H9 (cell line): ENCODE measurements around the gene ZG16. TPM values are rescaled to one million over a fixed set of nuclear protein-coding genes. Genes with fewer than 3 reads are reported as not detected.

Experiments
- DNase-seq: peaks from one replicate; pipeline ENCODE4 v3.0.0-alpha.2; 2017
- H2AFZ ChIP-seq: one replicate; pipeline ENCODE4 v1.6.1; 2013; ENCODE audit warnings: mild to moderate bottlenecking, low read length, control low read depth, moderate library complexity
- H2AK5ac ChIP-seq: 2 replicates; pipeline ENCODE4 v1.6.1; 2013; ENCODE audit warnings: low read length, control low read depth, mixed read lengths; ENCODE audit not compliant: insufficient read length
- H2BK120ac ChIP-seq: one replicate; pipeline ENCODE4 v1.6.1; 2013; ENCODE audit warnings: low read depth, mild to moderate bottlenecking, low read length, control low read depth, inconsistent platforms; ENCODE audit not compliant: poor library complexity, severe bottlenecking
- H2BK12ac ChIP-seq: 2 replicates; pipeline ENCODE4 v1.6.1; 2013; ENCODE audit warnings: low read length, control low read depth, mixed read lengths, low read depth; ENCODE audit not compliant: insufficient read length
- H2BK15ac ChIP-seq: 2 replicates; pipeline ENCODE4 v1.6.1; 2013; ENCODE audit warnings: low read depth, low read length, control low read depth
- H2BK20ac ChIP-seq: one replicate; pipeline ENCODE4 v1.6.1; 2013; ENCODE audit warnings: low read depth, mild to moderate bottlenecking, low read length, control low read depth, inconsistent platforms; ENCODE audit not compliant: poor library complexity, severe bottlenecking
- H2BK5ac ChIP-seq: 2 replicates; pipeline ENCODE4 v1.6.1; 2013; ENCODE audit warnings: low read length, control low read depth, mixed read lengths; ENCODE audit not compliant: insufficient read length
- H3K14ac ChIP-seq: 2 replicates; pipeline ENCODE4 v1.6.1; 2013; ENCODE audit warnings: low read length, control low read depth; ENCODE audit not compliant: insufficient read depth
- H3K18ac ChIP-seq: 2 replicates; pipeline ENCODE4 v1.6.1; 2013; ENCODE audit warnings: low read depth, mild to moderate bottlenecking, mixed read lengths, low read length, control low read depth; ENCODE audit not compliant: insufficient read length
- H3K23ac ChIP-seq: 2 replicates; pipeline ENCODE4 v1.6.1; 2013; ENCODE audit warnings: low read length, control low read depth, mixed read lengths, low read depth; ENCODE audit not compliant: insufficient read length
- H3K23me2 ChIP-seq: 2 replicates; pipeline ENCODE4 v1.6.1; 2013; ENCODE audit warnings: low read depth, mild to moderate bottlenecking, mixed read lengths, low read length, control low read depth; ENCODE audit not compliant: insufficient read length, poor library complexity, severe bottlenecking
- H3K27ac ChIP-seq: 2 replicates; pipeline ENCODE4 v1.5.1; 2013; ENCODE audit warnings: low read length, control low read depth, mixed read lengths, low read depth; ENCODE audit not compliant: insufficient read length
- H3K27me3 ChIP-seq: 2 replicates; pipeline ENCODE4 v1.6.1; 2013; ENCODE audit warnings: low read length, control low read depth, inconsistent platforms; ENCODE audit not compliant: insufficient read depth
- H3K4ac ChIP-seq: 2 replicates; pipeline ENCODE4 v1.6.1; 2013; ENCODE audit warnings: low read depth, mild to moderate bottlenecking, control low read depth, inconsistent platforms, low read length, moderate library complexity
- H3K4me1 ChIP-seq: 2 replicates; pipeline ENCODE4 v1.6.1; 2013; ENCODE audit warnings: low read length, control low read depth, inconsistent platforms; ENCODE audit not compliant: insufficient read depth
- H3K4me2 ChIP-seq: 2 replicates; pipeline ENCODE4 v1.6.1; 2013; ENCODE audit warnings: low read length, control low read depth, mixed read lengths; ENCODE audit not compliant: insufficient read length, insufficient read depth
- H3K56ac ChIP-seq: 2 replicates; pipeline ENCODE4 v1.6.1; 2013; ENCODE audit warnings: low read depth, mild to moderate bottlenecking, mixed read lengths, low read length, control low read depth; ENCODE audit not compliant: insufficient read length
- H3K79me1 ChIP-seq: 2 replicates; pipeline ENCODE4 v1.6.1; 2013; ENCODE audit warnings: low read depth, mild to moderate bottlenecking, moderate library complexity, low read length, control low read depth, inconsistent platforms; ENCODE audit not compliant: insufficient read depth, poor library complexity, severe bottlenecking
- H3K79me2 ChIP-seq: 2 replicates; pipeline ENCODE4 v1.6.1; 2013; ENCODE audit warnings: low read length, control low read depth, inconsistent platforms; ENCODE audit not compliant: insufficient read depth
- H3K9ac ChIP-seq: 2 replicates; pipeline ENCODE4 v1.6.1; 2013; ENCODE audit warnings: low read length, control low read depth, mixed read lengths; ENCODE audit not compliant: insufficient read length; ENCODE audit errors: extremely low read depth
- H3K9me3 ChIP-seq: one replicate; pipeline ENCODE4 v1.6.1; 2013; ENCODE audit warnings: low read depth, low read length, inconsistent platforms; ENCODE audit not compliant: control insufficient read depth
- H3T11ph ChIP-seq: one replicate; pipeline ENCODE4 v1.6.1; 2013; ENCODE audit warnings: mild to moderate bottlenecking, low read length, control low read depth, inconsistent platforms
- H4K20me1 ChIP-seq: one replicate; pipeline ENCODE4 v1.6.1; 2013; ENCODE audit not compliant: control insufficient read depth, insufficient read length, insufficient read depth
- H4K5ac ChIP-seq: 2 replicates; pipeline ENCODE4 v1.6.1; 2013; ENCODE audit warnings: low read depth, mild to moderate bottlenecking, mixed read lengths, low read length, control low read depth; ENCODE audit not compliant: insufficient read length
- H4K8ac ChIP-seq: replicated peaks from 2 replicates; pipeline ENCODE4 v1.6.1; 2013; ENCODE audit warnings: low read length, control low read depth, mixed read lengths, low read depth; ENCODE audit not compliant: insufficient read length
- H4K91ac ChIP-seq: 2 replicates; pipeline ENCODE4 v1.6.1; 2013; ENCODE audit warnings: low read depth, mild to moderate bottlenecking, moderate library complexity, mixed read lengths, low read length, control low read depth; ENCODE audit not compliant: insufficient read length
- H3K27ac Mint-ChIP-seq, 3 experiments: 2 replicates in 2 of 3; 3 replicates in 1 of 3; pipeline ENCODE4 v1.8.0; 2020 to 2021; ENCODE audit warnings: mixed read lengths in 3 of 3, mild to moderate bottlenecking in 1 of 3, moderate library complexity in 1 of 3
- H3K27me3 Mint-ChIP-seq: 2 replicates; pipeline ENCODE4 v1.8.0; 2021; ENCODE audit warnings: low read depth, mild to moderate bottlenecking, moderate library complexity, mixed read lengths
- H3K36me3 Mint-ChIP-seq, 3 experiments: 2 replicates in 2 of 3; 3 replicates in 1 of 3; pipeline ENCODE4 v1.8.0; 2020 to 2021; ENCODE audit warnings: low read depth in 3 of 3, mixed read lengths in 3 of 3; ENCODE audit not compliant: insufficient read depth in 1 of 3
- H3K4me1 Mint-ChIP-seq, 2 experiments: 2 replicates each; pipeline ENCODE4 v1.8.0; 2020; ENCODE audit warnings: mixed read lengths in 2 of 2
- H3K4me3 Mint-ChIP-seq, 2 experiments: 2 replicates in 1 of 2; 3 replicates in 1 of 2; pipeline ENCODE4 v1.8.0; 2020 to 2021; ENCODE audit warnings: mild to moderate bottlenecking in 2 of 2, mixed read lengths in 2 of 2, moderate library complexity in 1 of 2
- H3K9me3 Mint-ChIP-seq, 2 experiments: 2 replicates in 1 of 2; 3 replicates in 1 of 2; pipeline ENCODE4 v1.8.0; 2020; ENCODE audit warnings: mild to moderate bottlenecking in 2 of 2, mixed read lengths in 2 of 2, moderate library complexity in 1 of 2
- WGBS: extraction: QIAGEN DNeasy Blood & Tissue Kit; methylation state at CpG from one replicate; pipeline ENCODE4 v1.1.7; 2013; ENCODE audit warnings: missing lambda C conversion rate, low lambda C conversion rate, mixed read lengths; ENCODE audit not compliant: insufficient read length; ENCODE audit errors: extremely low coverage; 5-methylcytosine and 5-hydroxymethylcytosine counted together
- total RNA-seq: library from RNA; stranded (reverse); gene quantifications from 2 replicates; pipeline ENCODE4 v1.2.1, GENCODE V29; 2021
- TF ChIP-seq, protein P1 (sequence below): fragments of 200-600 bp; sonication (generic); conservative IDR thresholded peaks from 3 replicates; pipeline ENCODE4 v1.8.0; 2021; ENCODE audit warnings: antibody characterized with exemption, mild to moderate bottlenecking

ZG16 gene
- total RNA-seq, 1 experiment from 2014 or later, result not detected

- H3K9me3 Mint-ChIP-seq, result no peaks in the 10 kb centered on the region
- H3K27me3 Mint-ChIP-seq, result peaks cover 3% of the 10 kb centered on the region
- H3K79me2 ChIP-seq, result no peaks in the 10 kb centered on the region
Measured at GRCh38 chr16:29766571-29766970, 11.5 kb upstream of the ZG16 start.

More at GRCh38 chr16:29766571-29766970, 11.5 kb upstream of the ZG16 start:
- no peak overlapping the region for H3K4me2 ChIP-seq
- H4K91ac ChIP-seq, result no peak overlapping the region
- no peak overlapping the region for H2BK120ac ChIP-seq
- DNase-seq, result no peak
- Mint-ChIP-seq H3K27ac (no peak overlapping the region; a peak in 1 of 7 replicates), H3K4me1 (0 out of 4 replicates have a peak, but pooled peaks cover 3% of the 10 kb centered on the region in 2 experiments), H3K36me3 (no peaks in the 10 kb centered on the region), H3K4me3 (no peak overlapping the region)
- no peak overlapping the region for H2BK12ac ChIP-seq
- no peak overlapping the region for H3K23ac ChIP-seq
- H3K4ac ChIP-seq, result no peak overlapping the region
- no peak overlapping the region for H2BK5ac ChIP-seq
- no peaks in the 10 kb centered on the region for H3K79me1 ChIP-seq
- no peak overlapping the region for H2BK20ac ChIP-seq
- H3K27me3 ChIP-seq, result no peaks in the 10 kb centered on the region
- H2AFZ ChIP-seq, result no peak overlapping the region
- H4K20me1 ChIP-seq, result no peaks in the 10 kb centered on the region
- no peaks in the 10 kb centered on the region for H3K4me1 ChIP-seq
- no peak overlapping the region for H3K9ac ChIP-seq
- H3K56ac ChIP-seq, result no peak overlapping the region
- WGBS, result no CpG with 5 or more reads among the region's 3 CpGs
- TF ChIP-seq, protein P1, sequence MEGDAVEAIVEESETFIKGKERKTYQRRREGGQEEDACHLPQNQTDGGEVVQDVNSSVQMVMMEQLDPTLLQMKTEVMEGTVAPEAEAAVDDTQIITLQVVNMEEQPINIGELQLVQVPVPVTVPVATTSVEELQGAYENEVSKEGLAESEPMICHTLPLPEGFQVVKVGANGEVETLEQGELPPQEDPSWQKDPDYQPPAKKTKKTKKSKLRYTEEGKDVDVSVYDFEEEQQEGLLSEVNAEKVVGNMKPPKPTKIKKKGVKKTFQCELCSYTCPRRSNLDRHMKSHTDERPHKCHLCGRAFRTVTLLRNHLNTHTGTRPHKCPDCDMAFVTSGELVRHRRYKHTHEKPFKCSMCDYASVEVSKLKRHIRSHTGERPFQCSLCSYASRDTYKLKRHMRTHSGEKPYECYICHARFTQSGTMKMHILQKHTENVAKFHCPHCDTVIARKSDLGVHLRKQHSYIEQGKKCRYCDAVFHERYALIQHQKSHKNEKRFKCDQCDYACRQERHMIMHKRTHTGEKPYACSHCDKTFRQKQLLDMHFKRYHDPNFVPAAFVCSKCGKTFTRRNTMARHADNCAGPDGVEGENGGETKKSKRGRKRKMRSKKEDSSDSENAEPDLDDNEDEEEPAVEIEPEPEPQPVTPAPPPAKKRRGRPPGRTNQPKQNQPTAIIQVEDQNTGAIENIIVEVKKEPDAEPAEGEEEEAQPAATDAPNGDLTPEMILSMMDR, result no peak
- H4K5ac ChIP-seq, result no peak overlapping the region
- H3K23me2 ChIP-seq, result no peaks in the 10 kb centered on the region
- no peak overlapping the region for H3K18ac ChIP-seq
- no peaks in the 10 kb centered on the region for H3K9me3 ChIP-seq
- no peak overlapping the region for H2BK15ac ChIP-seq
- no peak overlapping the region for H2AK5ac ChIP-seq
- no peak overlapping the region for H3K27ac ChIP-seq
- no peak overlapping the region for H4K8ac ChIP-seq
- no peak overlapping the region for H3K14ac ChIP-seq
- H3T11ph ChIP-seq, result no peak overlapping the region
